IPS DF 4.7 (cell line): Measurements from ENCODE around the gene IMP3.

Experiments
- DNase-seq: peaks from one replicate; pipeline ENCODE4 v3.0.0-alpha.2; 2013; ENCODE audit warnings: low spot score; ENCODE audit errors: extremely low read depth

Gene IMP3

GRCh38 chr15:75620841-75621391 lies 19.1 kb downstream of the IMP3 start:
- DNase-seq = no peak

DNA sequence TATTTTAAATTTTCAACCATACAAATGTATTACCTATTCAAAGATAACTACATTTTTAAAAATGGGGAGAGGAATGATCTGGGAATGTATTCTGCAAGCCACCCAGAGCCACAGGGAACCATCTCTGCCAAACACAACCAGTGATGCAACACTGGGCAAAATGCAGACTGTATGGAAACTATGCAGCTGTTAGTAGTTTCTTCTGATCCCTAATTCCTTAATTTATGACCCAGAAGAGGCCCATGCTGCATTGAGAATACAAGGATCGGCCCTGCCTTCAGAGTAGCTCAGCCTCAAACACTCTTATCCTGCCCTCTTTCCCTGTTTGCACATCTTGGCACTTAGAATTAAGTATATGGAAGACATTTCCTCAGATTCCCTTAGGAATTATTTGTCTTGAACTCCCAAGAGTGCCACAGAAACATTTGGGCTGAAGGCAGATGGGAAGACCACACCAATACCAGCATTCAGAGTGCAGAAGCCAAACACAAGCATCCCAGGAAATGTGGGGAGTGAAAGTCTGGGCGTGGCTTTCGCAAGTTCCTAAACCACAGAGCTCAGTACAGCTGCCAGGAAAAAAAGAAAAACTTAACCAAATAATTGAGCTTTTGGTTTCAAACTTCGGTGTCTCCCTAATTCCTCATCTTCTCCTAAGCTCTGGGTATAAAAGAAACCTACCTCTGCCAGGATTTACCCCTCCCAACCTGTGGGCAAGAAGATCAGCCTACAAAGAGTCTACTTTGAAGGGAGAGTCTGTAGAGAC lies 19.8 kb downstream of the IMP3 start:
- DNase-seq = no peak

DNA sequence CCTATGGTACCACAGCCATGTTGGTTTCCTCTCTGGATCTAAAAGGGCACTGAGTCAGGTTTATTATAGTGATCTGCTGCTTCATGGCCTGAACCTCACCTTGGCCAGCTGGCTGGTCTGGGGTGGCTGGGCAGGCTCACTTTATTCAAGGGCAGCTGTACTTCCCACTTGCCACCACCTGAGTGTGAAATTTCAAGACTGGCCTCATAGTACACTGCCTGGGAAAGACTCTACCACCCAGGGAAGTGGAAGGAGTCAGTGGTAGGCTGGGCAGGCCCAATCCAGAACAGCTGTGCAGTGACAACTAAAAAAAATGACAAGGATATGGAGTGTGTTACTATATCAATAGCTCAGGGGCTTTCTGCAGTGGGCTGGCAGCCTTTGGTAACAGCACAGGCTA lies 23.3 kb downstream of the IMP3 start:
- DNase-seq = no peak

DNA sequence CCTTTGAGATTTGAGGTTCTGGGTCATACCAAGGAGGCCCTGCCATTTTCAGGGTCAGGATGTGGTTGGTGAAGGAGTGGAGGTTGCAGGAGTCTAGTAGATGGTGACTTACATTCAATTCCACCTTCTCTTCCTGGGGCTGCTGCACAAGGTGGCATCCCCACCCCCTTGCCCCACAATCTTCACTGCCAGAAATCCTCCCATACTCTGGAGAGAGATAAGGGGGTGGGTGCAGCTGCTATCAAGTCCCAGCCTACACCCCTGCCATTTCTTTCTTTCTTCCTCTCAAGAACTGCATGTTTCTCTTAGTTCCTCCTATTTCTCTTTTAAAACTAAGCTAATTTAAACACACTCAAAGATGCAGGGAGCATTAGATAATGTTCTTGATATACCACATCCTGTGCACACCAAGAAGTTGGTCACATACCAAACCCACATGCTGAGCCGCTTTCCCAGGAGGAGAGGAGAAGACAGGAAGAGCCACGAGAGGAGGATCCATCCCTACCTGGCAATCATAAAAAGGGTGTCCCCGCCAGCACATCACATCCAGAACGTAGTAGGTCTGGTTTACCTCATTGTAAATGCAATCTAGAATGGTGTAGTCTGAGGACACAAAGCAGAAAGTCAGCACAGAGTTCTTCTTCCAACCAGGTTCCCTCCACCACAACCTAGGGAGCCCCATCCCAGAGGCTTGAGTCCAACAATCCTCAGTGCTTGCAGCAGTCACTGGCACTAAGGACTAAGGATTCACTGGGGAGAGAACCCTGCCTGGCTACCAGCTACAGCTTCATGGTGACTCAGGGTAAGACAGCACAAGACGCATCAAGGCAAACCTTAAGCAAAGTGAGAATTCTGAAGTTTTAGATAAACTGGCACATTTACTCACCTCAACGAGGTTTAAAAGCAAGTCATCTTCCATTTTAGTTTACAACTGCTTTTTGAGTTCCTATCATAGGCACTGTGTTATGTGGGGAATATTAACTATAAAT lies 33.0 kb downstream of the IMP3 start:
- no peak for DNase-seq

GRCh38 chr15:75606026-75606425 lies 34.0 kb downstream of the IMP3 start:
- DNase-seq = no peak

GRCh38 chr15:75599401-75599800 lies 40.6 kb downstream of the IMP3 start:
- no peak for DNase-seq

GRCh38 chr15:75598361-75598760 lies 41.7 kb downstream of the IMP3 start:
- DNase-seq = no peak

GRCh38 chr15:75597667-75598341 lies 42.2 kb downstream of the IMP3 start:
- no peak for DNase-seq

DNA sequence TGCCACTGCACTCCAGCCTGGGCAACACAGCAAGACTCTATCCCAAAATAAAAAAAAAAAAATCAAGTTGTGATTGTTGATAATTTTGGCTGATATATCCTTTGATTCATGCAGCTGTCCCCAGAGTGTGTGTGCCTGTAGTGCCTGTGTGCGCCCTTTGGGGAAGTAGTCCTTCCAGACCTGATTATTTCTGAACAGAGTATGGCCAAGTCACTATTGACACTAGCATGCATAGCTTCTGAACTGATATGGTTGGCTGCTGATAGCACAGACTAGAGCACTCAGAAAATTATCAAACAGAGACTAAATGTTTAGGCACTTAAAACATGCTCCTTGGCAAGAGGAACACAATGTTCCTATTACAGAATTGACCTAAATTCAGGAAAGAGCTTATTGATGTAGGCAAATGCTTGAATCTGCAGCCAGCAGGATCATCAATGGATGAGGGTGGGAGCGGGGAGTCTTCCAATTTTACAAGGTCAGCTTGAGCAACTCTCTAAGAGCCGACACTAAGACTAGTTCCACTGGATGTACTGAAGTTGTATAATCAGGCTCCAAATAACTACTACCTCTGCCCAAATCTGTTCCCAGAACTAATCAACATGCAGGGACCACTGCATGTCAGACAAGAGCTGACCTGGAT lies 43.2 kb downstream of the IMP3 start:
- no peak for DNase-seq

DNA sequence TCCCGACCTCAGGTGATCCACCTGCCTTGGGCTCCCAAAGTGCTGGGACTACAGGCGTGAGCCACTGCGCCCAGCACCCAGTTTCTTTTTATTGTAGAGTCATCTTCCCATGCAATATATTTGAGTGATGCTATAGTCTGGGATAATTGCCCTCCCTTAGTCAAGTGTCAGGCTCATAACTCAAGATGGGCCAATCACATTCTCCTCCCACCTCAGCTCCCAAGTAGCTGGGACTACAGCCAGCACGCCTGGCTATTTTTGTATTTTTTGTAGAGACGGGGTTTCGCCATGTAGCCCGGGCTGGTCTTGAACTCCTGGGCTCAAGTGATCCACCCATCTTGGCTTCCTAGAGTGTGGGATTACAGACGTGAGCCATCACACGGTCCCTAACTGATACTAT lies 45.7 kb downstream of the IMP3 start:
- DNase-seq = no peak

DNA sequence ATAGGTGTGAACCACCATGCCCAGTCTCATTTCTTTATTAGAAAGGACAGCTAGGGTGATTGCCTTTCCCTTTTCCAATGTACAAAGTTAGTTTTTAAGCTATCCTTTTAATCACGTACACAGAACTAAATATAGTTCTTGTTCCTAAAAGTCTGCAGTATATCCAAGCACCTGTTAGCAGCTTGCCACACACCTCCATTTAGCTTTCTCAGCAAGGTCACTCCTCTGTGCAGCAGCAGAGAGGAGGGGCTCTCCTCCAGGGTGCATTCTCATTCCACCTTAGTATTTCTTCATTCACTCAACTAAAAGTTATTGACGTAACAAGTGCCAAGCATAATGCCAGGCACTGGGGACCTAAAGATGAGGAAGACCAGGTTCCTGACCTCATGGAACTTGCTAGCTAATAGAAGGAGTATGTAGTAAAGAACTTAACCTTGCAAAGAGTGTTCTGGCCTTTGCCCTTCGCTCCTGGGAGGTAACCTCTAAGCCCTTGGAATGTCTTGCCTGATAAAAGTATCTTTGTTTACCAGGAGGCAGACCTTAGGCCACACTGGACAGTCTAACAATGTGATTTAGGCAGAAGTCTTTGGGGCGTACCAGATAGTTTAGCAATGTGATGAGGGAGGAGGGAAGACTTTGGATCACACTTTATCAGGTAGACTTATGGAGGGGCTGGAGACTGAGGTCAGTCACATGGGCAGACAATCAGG lies 48.2 kb downstream of the IMP3 start:
- no peak for DNase-seq

DNA sequence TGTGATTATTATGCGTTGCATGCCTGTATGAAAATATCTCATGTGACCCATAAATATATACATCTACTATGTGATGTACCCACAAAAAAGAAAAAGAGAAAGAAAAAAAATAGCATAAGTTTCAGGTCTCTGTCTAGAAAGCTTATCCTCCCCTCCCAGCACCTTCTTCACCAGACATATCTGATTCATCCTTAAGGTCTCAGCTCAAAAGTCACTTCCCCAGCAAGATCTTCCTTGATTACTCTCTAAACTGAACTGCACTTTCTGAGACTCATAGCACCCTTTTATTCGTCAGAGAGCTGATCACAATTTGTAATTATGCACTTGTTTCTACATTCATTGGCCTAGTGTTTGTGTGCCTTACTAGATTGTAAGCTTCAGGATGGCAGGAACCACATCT lies 49.8 kb downstream of the IMP3 start:
- DNase-seq = no peak
